ENCODE measurements around the gene LCE1E.

Gene LCE1E

GRCh38 chr1:152786077-152786476, at the start of gene LCE1E:
Gene LCE1E (plus strand): TSS chr1:152786257. CDS start chr1:152787300, 1,043 bp downstream.
- DNase-seq, result no peak

GRCh38 chr1:152737997-152738396, 48.1 kb upstream of the LCE1E start:
- DNase-seq, result no peak

- no peak for DNase-seq
These were observed 46.2 kb upstream of the LCE1E start for GRCh38 chr1:152739841-152740240.

- DNase-seq, result no peak
These were observed 44.4 kb upstream of the LCE1E start for GRCh38 chr1:152741656-152742055.

GRCh38 chr1:152743371-152744145, 42.5 kb upstream of the LCE1E start:
- no peak for DNase-seq

- no peak for DNase-seq
These were observed 40.8 kb upstream of the LCE1E start for GRCh38 chr1:152745289-152745704.

GRCh38 chr1:152745765-152746444, 40.2 kb upstream of the LCE1E start:
- no peak for DNase-seq

- no peak for DNase-seq
These were observed 38.2 kb upstream of the LCE1E start for GRCh38 chr1:152747831-152748230.

- DNase-seq, result no peak
These were observed 33.8 kb upstream of the LCE1E start for GRCh38 chr1:152752225-152752624.

GRCh38 chr1:152753586-152753985, 32.5 kb upstream of the LCE1E start:
- no peak for DNase-seq

GRCh38 chr1:152756872-152757271, 29.2 kb upstream of the LCE1E start:
- DNase-seq, result no peak

GRCh38 chr1:152757747-152758146, 28.3 kb upstream of the LCE1E start, which contains the start of gene KPRP:
Gene KPRP (plus strand): TSS chr1:152758025. CDS start chr1:152759589, 1,564 bp downstream.
- no peak for DNase-seq

GRCh38 chr1:152758636-152759035, 27.4 kb upstream of the LCE1E start:
- no peak for DNase-seq

GRCh38 chr1:152759453-152760173, 26.4 kb upstream of the LCE1E start:
- DNase-seq, result no peak

- no peak for DNase-seq
These were observed 25.4 kb upstream of the LCE1E start for GRCh38 chr1:152760551-152761190.

GRCh38 chr1:152761609-152762213, 24.3 kb upstream of the LCE1E start:
- no peak for DNase-seq

- no peak for DNase-seq
These were observed 17.1 kb upstream of the LCE1E start for GRCh38 chr1:152768847-152769533.

GRCh38 chr1:152770411-152770810, 15.6 kb upstream of the LCE1E start:
- no peak for DNase-seq

GRCh38 chr1:152774875-152775274, 11.2 kb upstream of the LCE1E start, which contains the start of gene LCE1F:
Gene LCE1F (plus strand): TSS chr1:152775140. CDS start chr1:152776372, 1,232 bp downstream.
- no peak for DNase-seq

- no peak for DNase-seq
These were observed 9.7 kb upstream of the LCE1E start for GRCh38 chr1:152776361-152776760.

GRCh38 chr1:152777510-152778137, 8.4 kb upstream of the LCE1E start:
- DNase-seq, result peak; percentile 14

Measured in stimulated activated CD4-positive, alpha-beta T cell treated with anti-CD3 and anti-CD28 coated beads, Interleukin-15, amount 100 ng/mL, for 24 hours (primary cell).